Measurements from ENCODE around the gene UBFD1. TPM values are rescaled to one million over a fixed set of nuclear protein-coding genes. Genes with fewer than 3 reads are reported as not detected.
"Not testable (repeated sequence)": the region's sequence is repeated elsewhere in the genome, so short reads cannot be mapped to it uniquely, and the experiment has no call there.

Gene UBFD1
- total RNA-seq, 1 donor from 2014 or later = 57.6 TPM

DNA sequence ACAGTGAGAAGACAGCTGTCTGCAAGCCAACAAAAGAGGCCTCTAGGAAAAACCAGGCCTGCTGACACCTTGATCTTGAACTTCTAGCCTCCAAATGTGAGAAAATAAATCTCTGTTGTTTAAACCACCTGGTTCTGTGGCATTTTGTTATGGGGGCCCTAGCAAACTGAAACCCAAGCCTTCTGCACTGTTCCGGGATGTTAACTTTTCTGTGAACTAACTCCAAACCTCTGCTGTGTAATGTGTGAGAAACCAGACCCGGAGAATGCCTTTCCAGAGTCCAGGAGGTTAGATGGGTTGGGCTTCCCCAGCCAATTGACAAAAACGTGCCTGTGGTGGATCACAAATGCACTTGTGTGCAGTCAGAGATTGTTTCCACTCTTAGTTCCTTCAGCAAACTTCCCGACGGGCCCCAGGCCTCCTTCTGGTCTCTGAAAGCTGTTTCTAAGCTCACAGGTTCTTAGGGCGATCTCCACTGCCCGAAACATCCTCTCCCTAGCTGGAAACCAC lies 33.6 kb upstream of the UBFD1 start:
- intact Hi-C loops (cut with micrococcal nuclease) = no loop called here

DNA sequence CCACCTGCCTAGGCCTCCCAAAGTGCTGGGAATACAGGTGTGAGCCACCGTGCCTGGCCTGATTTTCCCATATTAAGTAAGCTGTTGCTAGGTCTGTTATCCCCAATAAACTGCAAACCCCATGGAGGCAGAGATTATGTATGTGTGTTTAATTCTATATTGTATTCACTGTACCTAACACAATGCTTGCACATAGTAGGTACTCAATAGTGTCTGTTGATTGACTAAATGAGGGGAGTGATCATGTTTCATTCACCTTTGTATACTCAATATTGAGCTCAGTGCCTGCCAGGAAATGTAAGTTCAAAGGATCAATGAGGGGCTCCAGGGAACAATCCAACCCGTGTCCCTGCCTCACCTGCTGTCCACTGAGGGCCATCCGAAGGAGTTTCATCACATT lies 32.6 kb upstream of the UBFD1 start:
- intact Hi-C loops (cut with micrococcal nuclease) = no loop called here

DNA sequence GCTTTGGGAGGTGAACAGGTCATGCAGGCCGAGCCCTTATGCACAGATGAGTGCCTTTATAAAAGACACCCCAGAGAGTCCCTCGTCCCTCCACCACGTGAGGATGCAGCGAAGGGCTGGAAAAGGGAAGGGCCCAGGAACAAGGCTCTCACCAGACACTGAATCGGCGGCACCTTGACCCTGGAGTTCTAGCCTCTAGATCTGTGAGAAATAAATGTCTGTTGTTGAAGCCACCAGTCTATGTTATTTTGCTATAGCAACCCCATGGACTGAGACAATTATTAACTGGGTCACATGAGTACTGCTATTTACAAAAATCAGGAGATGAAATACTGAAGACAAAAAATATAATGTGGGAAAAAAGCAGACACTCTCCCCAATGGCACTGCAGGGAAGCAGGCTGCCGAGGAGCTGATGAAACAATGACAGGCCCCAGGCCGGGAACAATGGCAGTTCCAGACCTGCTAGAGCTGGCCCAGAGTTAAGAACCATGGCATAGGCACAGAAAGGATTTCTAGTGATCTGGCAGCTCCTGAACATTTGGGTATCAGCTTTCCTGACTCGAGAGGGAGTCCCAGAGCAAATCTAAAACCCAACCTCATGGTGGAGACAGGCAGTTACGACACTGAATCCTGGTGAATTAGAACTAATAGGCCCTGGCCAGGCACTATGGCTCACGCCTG lies 29.4 kb upstream of the UBFD1 start:
- intact Hi-C loops (cut with micrococcal nuclease) = no loop called here

DNA sequence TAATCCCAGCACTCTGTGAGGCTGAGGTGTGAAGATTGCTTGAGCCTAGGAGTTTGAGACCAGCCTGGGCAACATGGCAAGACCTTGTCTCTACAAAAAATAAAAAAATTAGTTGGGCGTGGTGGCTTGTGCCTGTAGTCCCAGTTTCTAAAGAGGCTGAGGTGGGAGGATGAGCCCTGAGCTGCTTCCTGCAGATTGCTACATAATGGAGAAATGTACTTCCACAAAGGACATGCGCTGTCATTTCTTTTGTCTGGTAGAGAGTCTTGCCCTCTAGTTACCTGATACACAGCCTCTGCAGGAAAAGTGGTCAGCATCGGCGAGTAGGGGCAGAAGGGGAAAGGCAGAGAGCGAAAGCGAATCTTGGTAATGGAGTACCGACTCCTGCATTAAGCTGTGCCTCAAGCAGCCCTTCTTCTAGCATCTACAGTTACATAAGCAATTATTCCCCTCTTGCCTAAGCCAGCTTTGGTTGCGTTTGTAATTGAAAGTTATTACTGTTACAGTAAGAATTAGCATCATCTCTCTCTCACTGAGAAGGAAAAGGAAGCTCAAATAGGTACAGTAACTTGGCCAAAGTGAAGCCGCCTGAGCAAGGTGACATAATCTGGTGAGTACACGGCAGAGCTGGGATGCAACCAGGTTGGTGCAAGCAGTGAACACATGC lies 28.8 kb upstream of the UBFD1 start:
- intact Hi-C loops (cut with micrococcal nuclease) = no loop called here

DNA sequence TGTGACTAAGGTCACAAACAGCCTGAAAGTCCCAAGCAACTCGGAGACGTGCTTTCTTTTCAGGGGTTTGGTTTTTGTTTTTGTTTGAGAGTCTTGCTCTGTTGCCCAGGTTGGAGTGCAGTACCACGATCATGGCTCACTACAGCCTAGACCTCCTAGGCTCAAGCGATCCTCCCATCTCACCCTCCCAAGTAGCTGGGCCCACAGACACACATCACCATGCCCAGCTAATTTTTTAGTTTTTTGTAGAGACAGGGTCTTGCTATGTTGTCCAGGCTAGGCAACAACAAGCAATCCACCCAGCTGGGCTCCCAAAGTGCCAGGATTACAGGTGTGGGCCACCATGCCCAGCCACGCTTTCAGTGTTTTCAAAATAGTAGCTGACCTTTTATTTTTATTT lies 27.5 kb upstream of the UBFD1 start:
- intact Hi-C loops (cut with micrococcal nuclease) = no loop called here

DNA sequence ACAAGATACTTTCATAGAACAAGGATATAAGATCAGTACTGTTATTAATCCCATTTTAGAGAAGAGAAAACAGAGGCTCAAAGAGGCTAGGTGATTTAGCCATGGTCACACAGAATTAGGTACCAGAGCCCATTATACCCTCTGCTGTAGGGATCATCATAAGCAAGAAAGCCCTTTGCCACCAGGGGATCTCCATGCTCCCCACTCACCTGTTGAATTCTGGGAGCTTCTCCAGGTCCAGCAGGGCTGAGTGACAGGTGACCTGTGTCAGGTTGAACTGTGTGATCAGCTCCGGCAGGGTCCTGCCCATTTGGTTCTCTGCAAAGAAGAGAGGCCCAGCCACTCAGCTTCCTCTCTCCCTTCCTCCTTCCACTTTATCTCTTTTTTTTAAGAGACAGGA lies 25.1 kb upstream of the UBFD1 start:
- intact Hi-C loops (cut with micrococcal nuclease) = no loop called here

DNA sequence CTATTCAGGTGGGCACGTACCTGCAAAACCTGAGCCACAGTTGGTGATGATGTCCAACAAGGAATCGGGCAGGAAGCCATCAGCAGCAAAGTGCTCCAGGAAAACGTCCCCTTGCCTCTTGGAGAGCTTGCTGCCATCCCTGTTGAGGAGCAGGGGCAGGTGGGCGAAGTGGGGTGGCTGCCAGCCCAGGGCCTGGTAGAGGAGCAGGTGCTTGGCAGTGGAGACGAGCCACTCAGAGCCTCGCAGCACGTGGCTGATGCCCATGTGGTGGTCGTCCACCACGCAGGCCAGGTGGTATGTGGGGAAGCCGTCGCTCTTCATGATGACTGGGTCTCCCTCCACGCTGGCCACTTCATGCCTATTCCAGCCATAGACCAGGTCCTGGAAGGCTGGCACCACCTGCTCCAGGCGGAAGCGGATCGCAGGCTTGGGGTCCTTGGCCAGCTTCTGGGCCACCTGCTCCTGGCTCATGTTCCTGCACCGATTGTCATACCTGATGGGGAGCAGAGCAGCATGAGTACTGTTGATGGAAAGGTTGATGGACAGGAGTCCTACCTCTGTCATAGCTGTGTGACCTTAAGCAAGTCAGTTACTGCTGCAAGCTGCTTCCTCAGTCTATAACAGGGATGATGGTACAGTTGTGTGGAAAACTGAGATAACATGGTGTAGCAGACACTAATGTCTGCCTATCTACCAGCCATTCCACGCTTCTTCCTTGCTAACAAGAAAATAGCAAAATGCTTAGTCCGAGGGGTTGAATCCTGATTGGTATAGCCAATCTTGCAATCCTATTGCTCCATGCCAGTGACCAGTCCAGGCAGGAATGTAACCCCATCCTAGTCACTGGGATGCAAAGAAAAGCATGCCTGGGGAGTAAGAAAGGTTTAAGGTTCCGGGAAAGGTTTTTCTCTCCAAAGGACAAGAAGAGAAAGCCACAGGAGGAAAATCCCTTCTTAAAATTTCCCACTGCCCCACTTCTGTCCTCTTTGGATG lies 22.4 kb upstream of the UBFD1 start:
- intact Hi-C loops (cut with micrococcal nuclease) = no loop called here

DNA sequence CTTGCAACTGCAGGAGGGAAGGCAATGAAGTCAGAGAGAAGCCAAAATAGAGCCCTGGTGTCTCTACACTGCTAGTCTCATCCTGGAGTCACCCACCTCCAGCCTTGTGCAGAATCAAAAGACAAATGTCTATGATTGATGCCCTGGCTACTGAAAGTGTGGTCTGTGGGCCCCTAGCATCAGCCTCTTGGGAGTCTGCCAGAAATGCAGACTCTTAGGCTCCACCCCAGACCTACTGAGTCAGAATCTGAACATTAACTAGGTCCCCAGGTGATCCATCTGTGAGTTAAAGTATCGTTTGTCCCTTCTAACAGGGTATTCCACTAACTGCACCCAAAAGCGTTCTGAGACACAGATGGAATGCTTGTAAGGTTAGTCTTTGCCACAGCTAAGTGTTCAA lies 21.6 kb upstream of the UBFD1 start:
- intact Hi-C loops (cut with micrococcal nuclease) = no loop called here

DNA sequence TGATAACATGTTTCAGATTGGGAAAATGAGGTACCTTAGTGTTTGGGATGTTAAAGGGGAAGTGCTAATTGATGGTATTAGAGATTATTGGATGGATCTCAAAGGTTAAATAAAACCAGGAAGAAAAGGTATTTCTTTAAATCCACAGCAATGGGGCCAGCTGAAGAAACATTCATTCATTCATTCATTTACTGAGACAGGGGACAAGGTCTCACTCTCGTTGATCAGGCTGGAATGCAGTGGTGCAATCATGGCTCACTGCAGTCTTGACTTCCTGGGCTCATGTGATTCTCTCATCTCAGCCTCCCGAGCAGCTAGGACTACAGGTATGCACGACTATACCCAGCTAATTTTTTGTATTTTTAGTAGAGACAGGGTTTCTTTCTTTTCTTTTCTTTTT lies 20.1 kb upstream of the UBFD1 start:
- intact Hi-C loops (cut with micrococcal nuclease) = no loop called here

DNA sequence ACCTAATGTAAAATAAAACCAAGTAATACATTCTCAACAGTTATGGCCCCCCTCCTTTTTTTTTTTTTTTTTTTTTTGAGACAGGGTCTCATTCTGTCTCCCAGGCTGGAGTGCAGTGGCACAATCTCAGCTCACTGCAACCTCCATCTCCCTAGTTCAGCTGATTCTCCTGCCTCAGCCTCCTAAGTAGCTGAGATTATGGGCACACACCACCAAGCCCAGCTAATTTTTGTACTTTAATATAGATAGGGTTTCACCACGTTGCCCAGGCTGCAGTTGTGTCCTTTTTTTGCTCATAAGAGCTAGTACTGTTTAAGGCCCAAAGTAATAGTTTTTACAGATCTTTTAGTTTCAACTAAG lies 18.6 kb upstream of the UBFD1 start:
- intact Hi-C loops (cut with micrococcal nuclease) = no loop called here

DNA sequence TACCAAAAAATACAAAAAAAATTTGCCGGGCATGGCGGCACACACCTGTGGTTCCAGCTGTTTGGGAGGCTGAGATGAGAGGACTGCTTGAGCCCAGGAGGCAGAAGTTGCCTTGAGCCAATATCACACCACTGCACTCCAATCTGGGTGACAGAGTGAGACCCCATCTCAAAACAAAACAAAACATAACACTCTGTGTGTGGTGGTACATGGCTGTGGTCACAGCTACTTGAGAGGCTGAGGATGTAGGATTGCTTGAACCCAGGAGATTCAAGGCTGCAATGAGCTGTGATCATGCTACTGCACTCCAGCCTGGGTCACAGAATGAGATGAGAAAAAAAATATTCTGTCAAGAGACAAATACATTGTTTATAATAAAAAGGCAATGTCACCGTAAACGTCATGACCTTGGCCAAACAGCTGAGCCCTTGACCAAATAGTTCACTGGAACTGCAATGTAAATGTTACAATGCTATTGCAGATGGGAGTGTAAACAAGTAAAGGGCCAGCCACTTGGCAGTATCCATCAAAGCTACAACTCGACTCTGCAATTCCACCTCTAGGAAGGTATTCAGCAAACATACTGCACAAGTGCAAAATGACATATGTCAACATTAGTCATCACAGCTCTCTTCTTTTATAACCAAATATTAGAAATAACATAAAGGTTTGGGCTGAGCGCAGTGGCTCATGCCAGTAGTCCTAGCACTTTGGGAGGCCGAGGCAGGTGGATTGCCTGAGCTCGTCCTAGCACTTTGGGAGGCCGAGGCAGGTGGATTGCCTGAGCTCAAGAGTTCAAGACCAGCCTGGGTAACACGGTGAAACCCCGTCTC lies 17.3 kb upstream of the UBFD1 start:
- intact Hi-C loops (cut with micrococcal nuclease) = no loop called here

DNA sequence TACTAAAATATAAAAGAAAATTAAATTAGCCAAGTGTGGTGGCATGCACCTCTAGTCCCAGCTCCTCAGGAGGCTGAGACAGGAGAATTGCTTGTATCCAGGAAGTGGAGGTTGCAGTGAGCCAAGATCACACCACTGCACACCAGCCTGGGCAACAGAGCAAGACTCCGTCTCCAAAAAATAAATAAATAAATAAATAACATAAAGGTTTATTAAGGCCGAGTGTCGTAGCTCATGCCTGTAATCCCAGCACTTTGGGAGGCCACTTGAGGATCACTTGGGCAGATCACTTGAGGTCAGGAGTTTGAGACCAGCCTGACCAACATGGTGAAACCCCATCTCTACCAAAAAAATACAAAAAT lies 16.7 kb upstream of the UBFD1 start:
- intact Hi-C loops (cut with micrococcal nuclease) = not testable (repeated sequence)

DNA sequence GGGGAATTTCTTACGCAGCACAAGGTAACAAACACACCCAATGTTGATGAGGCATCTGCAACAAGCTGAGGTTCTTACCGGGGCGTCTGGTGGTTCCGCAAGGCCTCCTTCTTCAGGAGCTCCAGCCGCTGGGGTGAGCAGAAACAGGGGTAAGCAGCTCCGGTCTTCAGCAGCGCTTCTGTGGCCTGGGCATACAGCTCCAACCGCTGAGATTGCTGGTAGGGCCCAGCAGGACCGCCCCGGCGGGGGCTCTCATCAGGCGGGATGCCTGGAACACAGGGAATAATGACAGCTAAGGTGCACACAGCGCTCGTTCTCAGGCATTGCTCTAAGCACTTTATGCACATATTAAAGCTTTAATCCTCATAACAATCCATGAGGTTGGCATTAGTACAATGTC lies 13.1 kb upstream of the UBFD1 start:
- intact Hi-C loops (cut with micrococcal nuclease) = no loop called here

DNA sequence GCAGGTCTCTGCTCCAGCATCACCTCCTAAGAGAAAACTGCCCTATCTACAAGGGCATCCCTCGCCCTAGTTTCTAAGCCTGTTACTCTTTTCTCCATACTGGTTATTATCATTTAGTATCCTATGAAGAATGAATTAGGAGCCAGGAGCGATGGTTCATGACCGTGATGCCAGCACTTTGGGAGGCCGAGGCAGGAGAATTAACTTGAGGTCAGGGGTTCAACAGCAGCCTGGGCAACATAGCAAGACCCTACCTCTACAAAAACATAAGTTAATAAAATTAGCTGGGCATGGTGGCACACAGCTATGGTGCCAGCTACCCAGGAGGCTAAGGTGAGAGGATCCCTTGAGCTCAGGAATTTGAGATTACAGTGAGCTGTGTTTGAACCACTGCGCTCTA lies 7.6 kb upstream of the UBFD1 start:
- intact Hi-C loops (cut with micrococcal nuclease) = no loop called here

DNA sequence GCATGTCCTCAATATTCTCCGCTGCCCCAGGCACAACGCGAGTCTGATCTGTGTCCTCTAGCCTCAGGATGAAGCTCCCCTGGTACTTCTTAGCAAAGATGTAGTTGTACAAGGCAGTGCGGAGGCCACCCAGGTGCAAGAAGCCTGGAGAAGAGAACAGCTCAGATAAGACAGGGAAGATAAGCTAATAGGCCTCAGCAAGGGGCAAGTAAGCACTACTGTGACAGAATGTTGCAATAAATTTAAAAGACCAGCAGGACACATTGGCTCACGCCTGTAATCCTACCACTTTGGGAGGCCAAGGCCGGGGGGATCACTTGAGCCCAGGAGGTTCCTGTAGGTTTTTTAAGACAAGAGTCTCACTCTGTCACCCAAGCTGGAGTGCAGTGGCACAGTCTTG lies 5.4 kb upstream of the UBFD1 start:
- intact Hi-C loops (cut with micrococcal nuclease) = no loop called here

DNA sequence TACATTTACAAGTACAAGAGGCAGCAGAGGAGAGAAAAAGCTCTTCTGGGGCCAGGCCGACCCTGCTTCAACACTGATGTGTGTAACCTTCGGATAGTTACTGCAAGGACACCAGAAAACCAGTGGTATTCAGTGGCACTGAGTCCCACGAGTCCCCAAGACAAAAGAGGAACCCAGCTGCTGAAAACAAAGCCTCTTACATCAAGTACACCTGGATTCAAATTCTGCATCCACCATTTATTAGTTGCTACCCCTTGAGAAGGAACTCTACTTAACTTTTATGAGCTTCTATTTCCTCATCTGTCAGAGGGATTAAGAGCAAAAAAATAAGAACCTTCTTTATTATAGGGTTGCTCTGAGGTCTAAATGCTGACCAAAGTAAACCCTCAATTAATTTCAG lies 3.0 kb upstream of the UBFD1 start:
- intact Hi-C loops (cut with micrococcal nuclease) = no loop called here

DNA sequence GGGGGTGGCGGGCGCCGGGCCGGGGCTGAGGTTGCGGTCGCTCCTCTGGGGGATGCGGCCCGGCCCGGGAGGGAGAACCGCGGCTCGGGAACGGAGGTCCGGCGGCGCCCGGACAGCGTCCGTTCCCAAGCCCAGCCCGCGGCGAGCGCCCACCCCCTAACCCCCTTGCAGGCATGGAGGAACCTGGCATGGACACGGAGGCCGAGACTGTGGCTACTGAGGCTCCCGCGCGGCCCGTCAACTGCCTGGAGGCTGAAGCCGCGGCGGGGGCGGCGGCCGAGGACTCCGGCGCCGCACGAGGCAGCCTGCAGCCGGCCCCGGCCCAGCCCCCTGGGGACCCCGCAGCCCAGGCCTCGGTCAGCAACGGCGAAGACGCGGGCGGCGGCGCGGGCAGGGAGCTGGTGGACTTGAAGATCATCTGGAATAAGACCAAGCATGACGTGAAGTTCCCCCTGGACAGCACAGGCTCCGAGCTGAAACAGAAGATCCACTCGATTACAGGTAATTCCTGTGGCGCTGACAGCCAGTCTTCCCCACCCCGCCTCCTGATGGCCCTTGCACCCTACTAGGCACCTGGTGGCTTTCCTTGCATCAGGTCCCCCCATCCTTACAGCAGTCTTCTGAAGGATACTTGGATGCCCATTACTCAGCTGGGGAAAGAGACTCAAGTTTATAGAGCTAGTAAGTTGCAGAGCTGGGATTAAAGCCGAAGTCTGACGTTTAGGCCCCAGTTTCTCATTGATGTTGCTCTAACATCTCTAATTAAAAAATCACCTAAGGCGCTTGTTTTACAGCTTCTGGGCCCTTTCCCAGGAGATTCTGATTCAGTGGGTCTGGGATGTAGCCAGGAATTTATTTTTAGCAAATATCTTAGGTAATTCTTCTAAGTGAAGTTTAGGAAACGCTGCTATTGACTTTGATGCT lies 514 bp downstream of the UBFD1 start:
- intact Hi-C loops (cut with micrococcal nuclease) = loop anchor here (1.0 to 2.0 kb wide), 12 partner anchors 38 to 1605 kb away; partner anchors contain the start of genes COG7, DCTN5, GGA2 and NDUFAB1

DNA sequence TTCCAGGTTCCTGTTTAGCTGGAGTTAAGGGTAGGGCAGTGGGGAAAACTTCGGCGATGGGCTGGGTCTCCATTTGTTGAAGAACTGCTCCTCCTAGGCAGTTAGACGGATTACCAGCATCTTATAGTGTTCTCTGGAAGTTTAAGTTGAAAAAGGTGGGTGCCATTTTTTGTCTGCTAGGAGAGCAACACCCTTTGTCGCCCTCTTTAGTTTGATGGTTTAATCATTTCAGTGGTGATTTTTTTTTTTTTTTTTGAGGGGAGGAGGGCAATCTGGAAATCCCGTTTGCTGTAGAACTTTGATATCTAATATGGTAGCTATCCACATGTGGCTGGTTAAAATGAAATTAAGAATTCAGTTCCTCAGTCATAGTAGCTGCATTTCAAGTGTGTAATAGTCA lies 4.1 kb downstream of the UBFD1 start:
- intact Hi-C loops (cut with micrococcal nuclease) = no loop called here

DNA sequence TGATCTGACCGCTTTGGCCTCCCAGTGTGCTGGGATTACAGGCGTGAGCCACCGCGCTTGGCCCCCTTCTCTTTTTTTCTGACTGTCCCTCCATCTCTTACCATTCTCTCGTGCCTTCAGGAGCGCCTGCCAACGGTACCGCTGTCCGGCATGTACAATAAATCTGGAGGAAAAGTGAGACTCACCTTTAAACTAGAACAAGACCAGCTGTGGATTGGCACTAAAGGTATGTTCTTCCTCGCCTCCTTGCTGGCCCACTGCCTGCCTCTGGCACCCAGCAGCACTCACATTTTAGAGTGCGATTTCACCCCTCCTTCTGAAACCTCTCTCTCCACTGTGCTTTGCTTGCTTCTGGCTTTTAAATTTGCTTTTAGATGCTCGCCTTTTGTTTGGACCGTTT lies 5.0 kb downstream of the UBFD1 start:
- intact Hi-C loops (cut with micrococcal nuclease) = no loop called here

DNA sequence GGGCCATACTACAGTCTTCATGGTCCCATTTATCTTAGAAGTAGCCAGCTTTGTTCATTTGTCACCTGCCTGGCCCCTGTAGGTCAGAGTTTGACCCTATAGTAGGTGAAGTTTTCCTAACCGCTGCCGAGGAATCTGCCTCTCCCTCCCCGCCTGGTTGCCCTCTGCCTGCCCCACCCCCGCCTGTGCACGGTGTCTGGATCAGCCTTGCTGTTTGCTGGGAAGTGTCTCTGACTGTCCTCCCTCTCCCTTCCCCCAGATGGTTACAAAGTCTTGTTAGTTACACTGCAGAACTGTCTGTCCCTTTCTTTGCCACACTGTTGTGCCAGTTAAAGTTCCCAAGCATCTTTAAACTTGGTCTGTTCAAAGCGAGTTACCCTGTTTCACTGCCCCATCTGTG lies 5.7 kb downstream of the UBFD1 start:
- intact Hi-C loops (cut with micrococcal nuclease) = no loop called here

Measured in T-helper 1 cell treated with Interleukin-12 subunit alpha and Interleukin-12 subunit beta and Interleukin-4 antibody, amounts not matched to agents 30 ng/mL and 1 ng/mL, for 36 hours (primary cell).